SK-N-SH treated with all-trans-retinoic acid at 6 μM for 48 hours (cell line): ENCODE results near the gene INIP.

Experiments
- CREB5 ChIP-seq: fragments of 250-450 bp; sonication (Bioruptor Pico); IDR thresholded peaks from 2 replicates; pipeline ENCODE4 v1.5.1; 2020; ENCODE audit warnings: low read depth, mild to moderate bottlenecking, moderate library complexity
- CSDC2 ChIP-seq: fragments of 250-450 bp; sonication (Bioruptor Pico); IDR thresholded peaks from 2 replicates; pipeline ENCODE4 v1.5.0; 2020; ENCODE audit warnings: mild to moderate bottlenecking, moderate library complexity
- ESRRG ChIP-seq: fragments of 250-450 bp; sonication (Bioruptor Pico); IDR thresholded peaks from 2 replicates; pipeline ENCODE4 v1.6.1; 2021; ENCODE audit warnings: mild to moderate bottlenecking
- TOX ChIP-seq: fragments of 250-450 bp; sonication (Bioruptor Pico); IDR thresholded peaks from 2 replicates; pipeline ENCODE4 v1.8.0; 2021; ENCODE audit warnings: mild to moderate bottlenecking, moderate library complexity, borderline replicate concordance

DNA sequence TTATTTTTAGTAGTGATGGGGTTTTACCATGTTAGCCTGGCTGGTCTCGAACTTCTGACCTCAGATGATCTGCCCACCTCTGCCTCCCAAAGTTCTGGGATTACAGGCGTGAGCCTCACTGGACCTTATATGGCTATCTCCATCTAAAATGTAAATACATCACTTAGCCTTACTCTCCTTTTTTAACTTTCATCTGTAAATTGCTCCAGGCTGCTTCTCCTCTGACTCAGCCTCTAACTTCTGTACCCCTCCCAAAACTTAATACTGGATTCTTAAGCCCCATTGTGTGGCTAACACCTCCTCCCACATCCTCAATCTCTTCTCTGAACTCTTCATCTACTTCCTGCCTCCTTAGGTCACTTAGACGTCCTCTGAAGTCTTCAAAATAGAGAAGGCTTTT lies 36.7 kb upstream of the INIP start:
- TF ChIP-seq TOX (CRISPR knock-in tag) (no peak), CREB5 (no peak), CSDC2 (CRISPR knock-in tag) (no peak), ESRRG (CRISPR knock-in tag) (no peak)
